K562 (cell line): Measurements from ENCODE around the gene FHIT. TPM values are rescaled to one million over a fixed set of nuclear protein-coding genes. Genes with fewer than 3 reads are reported as not detected.

ENCODE experiments used
- ATAC-seq: fragments of 200-7000 bp; cut with Tn5 transposase; 3 replicates; pipeline ENCODE4 v1.9.1; 2020; ENCODE audit warnings: moderate library complexity
- BruUV-seq: library from RNA; stranded (reverse); fragments of 400-500 nt; replicated peaks from 2 replicates; lab custom pipeline; 2021; lab: Mats Ljungman, UMichigan
- CTCF ChIA-PET: fragments of 300-600 bp; formaldehyde crosslinking; extraction: SDS; loops from one replicate; lab custom pipeline; 2021; ENCODE audit warnings: low intra/inter-chr PET ratio; lab: Yijun Ruan, JAX
- POLR2A ChIA-PET: fragments of 300-600, 350-650 bp; sonication (Branson Sonifier 250); formaldehyde crosslinking; extraction: SDS; loops from one replicate; lab custom pipeline; 2021; ENCODE audit warnings: antibody characterized with exemption, inconsistent platforms; lab: Yijun Ruan, JAX
- DNase-seq, 4 experiments: peaks; one replicate each; pipeline versions ENCODE4 v3.0.0 to v3.0.0-alpha.2; 2011 to 2018; ENCODE audit warnings: low spot score in 3 of 4, mixed read lengths in 3 of 4; ENCODE audit errors: extremely low read depth in 1 of 4
- FAIRE-seq: peaks from 2 replicates; lab custom pipeline; 2011; peaks lifted over from hg19 to GRCh38; lab: Jason Lieb, UNC
- H2AFZ ChIP-seq: 2 replicates; pipeline ENCODE4 v1.6.0; 2011; ENCODE audit warnings: low read depth, low read length, control low read depth, inconsistent platforms
- H3K27ac ChIP-seq: fragments of 200-600 bp; 3 replicates; pipeline ENCODE4 v1.8.0; 2011; ENCODE audit warnings: low read depth, mild to moderate bottlenecking, control low read depth, inconsistent platforms, low read length, moderate library complexity, mixed read lengths; ENCODE audit errors: extremely low read depth
- H3K27me3 ChIP-seq, 2 experiments: fragments of 300-600 bp in 1 of 2; 2 replicates in 1 of 2; 3 replicates in 1 of 2; pipeline versions ENCODE4 v1.6.0 to v1.8.0; 2011; ENCODE audit warnings: inconsistent platforms in 2 of 2, low read length in 2 of 2, mild to moderate bottlenecking in 1 of 2, mixed read lengths in 1 of 2, moderate library complexity in 1 of 2; ENCODE audit not compliant: control insufficient read depth in 2 of 2, insufficient read depth in 2 of 2
- H3K36me3 ChIP-seq: fragments of 300-600 bp; 3 replicates; pipeline ENCODE4 v1.8.0; 2011; ENCODE audit warnings: mild to moderate bottlenecking, low read length, inconsistent platforms; ENCODE audit not compliant: control insufficient read depth, insufficient read depth
- H3K4me1 ChIP-seq, 2 experiments: fragments of 200-600 bp in 1 of 2; replicated peaks in 1 of 2; 2 replicates in 1 of 2; 3 replicates in 1 of 2; pipeline versions ENCODE4 v1.5.1 to v1.8.0; 2011; ENCODE audit warnings: inconsistent platforms in 2 of 2, low read length in 2 of 2, mild to moderate bottlenecking in 1 of 2, mixed read lengths in 1 of 2, moderate library complexity in 1 of 2; ENCODE audit not compliant: control insufficient read depth in 2 of 2, insufficient read depth in 2 of 2
- H3K4me2 ChIP-seq: 2 replicates; pipeline ENCODE4 v1.6.1; 2011; ENCODE audit warnings: low read length, control low read depth, inconsistent platforms, mixed read lengths; ENCODE audit not compliant: insufficient read depth
- H3K4me3 ChIP-seq: fragments of 200-600 bp; sonication (generic), shearing (Covaris generic); 2 replicates; pipeline ENCODE4 v1.5.1; 2016; ENCODE audit warnings: control low read depth, inconsistent platforms
- H3K79me2 ChIP-seq: fragments of 200-600 bp; 3 replicates; pipeline ENCODE4 v1.8.0; 2011; ENCODE audit warnings: low read length, inconsistent platforms; ENCODE audit not compliant: control insufficient read depth, insufficient read depth
- H3K9ac ChIP-seq, 2 experiments: 2 replicates each; pipeline versions ENCODE4 v1.6.0 to v1.6.1; 2011; ENCODE audit warnings: low read depth in 2 of 2, low read length in 2 of 2, control low read depth in 1 of 2, inconsistent platforms in 1 of 2, mild to moderate bottlenecking in 1 of 2, mixed read lengths in 1 of 2; ENCODE audit not compliant: insufficient read depth in 1 of 2
- H3K9me1 ChIP-seq: one replicate; pipeline ENCODE4 v1.6.0; 2011; ENCODE audit warnings: inconsistent platforms, mild to moderate bottlenecking, low read length, moderate library complexity; ENCODE audit not compliant: control insufficient read depth, insufficient read depth
- H3K9me3 ChIP-seq: replicated peaks from 2 replicates; pipeline ENCODE4 v1.5.1; 2011; ENCODE audit warnings: low read depth, low read length, inconsistent platforms; ENCODE audit not compliant: control insufficient read depth, insufficient read depth
- H4K20me1 ChIP-seq: replicated peaks from 2 replicates; pipeline ENCODE4 v1.6.1; 2011; ENCODE audit warnings: low read length, inconsistent platforms, mixed read lengths; ENCODE audit not compliant: control insufficient read depth, insufficient read depth
- ARID1B ChIP-seq: fragments of 450-650 bp; IDR thresholded peaks from 2 replicates; pipeline ENCODE4 v1.6.1; 2016; ENCODE audit warnings: antibody characterized with exemption, mild to moderate bottlenecking, inconsistent platforms
- DPF2 ChIP-seq: fragments of 450-650 bp; IDR thresholded peaks from 2 replicates; pipeline ENCODE4 v1.6.1; 2016
- EP400 ChIP-seq: fragments of 450-650 bp; IDR thresholded peaks from 2 replicates; pipeline ENCODE4 v1.6.1; 2017; ENCODE audit warnings: antibody characterized with exemption, mild to moderate bottlenecking, moderate library complexity
- HNRNPH1 ChIP-seq: fragments of 200-400 bp; formaldehyde crosslinking; optimal IDR thresholded peaks from 2 replicates; pipeline ENCODE3; 2017; ENCODE audit warnings: low read depth, mild to moderate bottlenecking, low read length, moderate library complexity
- JUN ChIP-seq, 2 experiments: sonication (generic) in 1 of 2; formaldehyde crosslinking in 1 of 2; IDR thresholded peaks; 2 replicates each; pipeline versions ENCODE4 v1.6.1 to v1.8.0; 2012 to 2022; ENCODE audit warnings: borderline replicate concordance in 2 of 2, mild to moderate bottlenecking in 2 of 2, improper control_type of control experiment in 1 of 2, low read depth in 1 of 2, low read length in 1 of 2, missing genetic modification reagents in 1 of 2
- SIX5 ChIP-seq, 2 experiments: IDR thresholded peaks; 2 replicates each; pipeline ENCODE4 v1.6.1; 2011; ENCODE audit warnings: low read length in 2 of 2, borderline replicate concordance in 1 of 2, low read depth in 1 of 2, mild to moderate bottlenecking in 1 of 2, moderate library complexity in 1 of 2; ENCODE audit not compliant: insufficient read depth in 1 of 2
- SREBF2 ChIP-seq: sonication (generic); formaldehyde crosslinking; IDR thresholded peaks from 2 replicates; pipeline ENCODE4 v1.4.0; 2020; ENCODE audit warnings: mild to moderate bottlenecking, missing genetic modification reagents
- YY1 ChIP-seq, 3 experiments: IDR thresholded peaks; 2 replicates each; pipeline ENCODE4 v1.6.1; 2011; ENCODE audit warnings: low read length in 2 of 3, mild to moderate bottlenecking in 2 of 3, moderate library complexity in 2 of 3, borderline replicate concordance in 1 of 3, control low read depth in 1 of 3, low read depth in 1 of 3; ENCODE audit not compliant: insufficient read depth in 3 of 3, insufficient replicate concordance in 2 of 3, control insufficient read depth in 1 of 3, insufficient read length in 1 of 3; ENCODE audit errors: extremely low read depth in 1 of 3
- ZBTB11 ChIP-seq, 3 experiments: fragments of 200-800 bp in 1 of 3; fragments of 250-450 bp in 1 of 3; fragments of 450-650 bp in 1 of 3; sonication (Bioruptor Pico) in 1 of 3; sonication (Bioruptor generic) in 1 of 3; formaldehyde crosslinking in 1 of 3; IDR thresholded peaks; 2 replicates each; pipeline versions ENCODE4 v1.6.1 to v1.8.0; 2016 to 2022; ENCODE audit warnings: mild to moderate bottlenecking in 2 of 3, missing genetic modification characterization in 2 of 3, missing compliant biosample characterization in 1 of 3, moderate library complexity in 1 of 3
- ZBTB2 ChIP-seq: fragments of 450-650 bp; IDR thresholded peaks from 2 replicates; pipeline ENCODE4 v1.6.1; 2016; ENCODE audit warnings: antibody characterized with exemption
- ZNF197 ChIP-seq: fragments of 200-800 bp; sonication (Bioruptor generic); IDR thresholded peaks from 2 replicates; pipeline ENCODE4 v1.6.1; 2016; ENCODE audit warnings: low read depth, missing genetic modification characterization, missing compliant biosample characterization
- WGBS: fragments of 100-300 bp; shearing (Covaris generic); methylation state at CpG from one replicate; pipeline ENCODE4 v1.1.6; 2016; ENCODE audit warnings: low coverage, mixed read lengths; ENCODE audit not compliant: insufficient coverage; ENCODE audit errors: missing lambda C conversion rate; 5-methylcytosine and 5-hydroxymethylcytosine counted together
- in situ Hi-C: fragments of 300-500 bp; cut with MboI; formaldehyde crosslinking; loops from 4 replicates; pipeline ENCODE4 v1.15.0; 2018; ENCODE audit warnings: inconsistent platforms, mixed read lengths
- intact Hi-C: fragments of 100-400 bp; cut with micrococcal nuclease; formaldehyde crosslinking; loops from 2 replicates; pipeline ENCODE4 v1.14.2; 2022
- polyA plus RNA-seq, 8 experiments: library from polyadenylated mRNA; depleted of rRNA in 4 of 8; stranded (reverse) in 5 of 8; unstranded in 3 of 8; fragments of >200 nt; fragmentation: Nextera tagmentation in 2 of 8; fragmentation: Illumina TruSeq in 1 of 8; extraction: Ambion mirVana in 2 of 8; extraction: Trizol in 1 of 8; gene quantifications; 2 replicates each; pipeline versions ENCODE4 v1.2.1 to v1.2.3, GENCODE V29; 2011 to 2014; ENCODE audit warnings: inconsistent platforms in 1 of 8, missing spikeins in 1 of 8
- total RNA-seq, 7 experiments: library from RNA; depleted of rRNA in 6 of 7; stranded (reverse); fragments of >200 nt in 6 of 7; fragmentation: Illumina TruSeq in 2 of 7; extraction: Trizol in 2 of 7; gene quantifications; 2 replicates each; pipeline versions ENCODE4 v1.2.1 to v1.2.3, GENCODE V29; 2011 to 2021; ENCODE audit warnings: low replicate concordance in 1 of 7
- TF ChIP-seq, protein P1 (sequence below): fragments of 250-450 bp; sonication (Bioruptor Pico); IDR thresholded peaks from 2 replicates; pipeline ENCODE4 v1.8.0; 2021; ENCODE audit warnings: borderline replicate concordance, mild to moderate bottlenecking, moderate library complexity; ENCODE audit not compliant: poor library complexity, severe bottlenecking
- TF ChIP-seq, protein P2 (sequence below), 2 experiments: fragments of 200-800 bp in 1 of 2; sonication (Bioruptor generic) in 1 of 2; sonication (generic) in 1 of 2; formaldehyde crosslinking in 1 of 2; IDR thresholded peaks in 1 of 2; conservative IDR thresholded peaks in 1 of 2; 2 replicates each; pipeline versions ENCODE4 v1.5.0 to v1.6.1; 2016 to 2020; ENCODE audit warnings: missing compliant biosample characterization in 1 of 2, missing genetic modification characterization in 1 of 2, missing genetic modification reagents in 1 of 2

Gene FHIT
- total and polyA plus RNA-seq, 9 of the 15 experiments (the other 6 are each of a cell fraction or from before 2014, with no cell fraction given): 1.7 to 9.1 (median 4.3) TPM

- Histone ChIP-seq H2AFZ (no peak overlapping the region), H3K4me1 (no peaks in the 10 kb centered on the region), H4K20me1 (no peaks in the 10 kb centered on the region), H3K9me1 (no peaks in the 10 kb centered on the region), H3K27me3 (no peaks in the 10 kb centered on the region), H3K79me2 (no peaks in the 10 kb centered on the region), H3K4me2 (no peak overlapping the region), H3K9ac (no peak overlapping the region), H3K36me3 (no peaks in the 10 kb centered on the region), H3K4me3 (no peak overlapping the region), H3K9me3 (no peaks in the 10 kb centered on the region), H3K27ac (no peak overlapping the region)
- intact Hi-C loops: no loop called here
- no peak for DNase-seq
- in situ Hi-C loops: no loop called here
- ChIA-PET CTCF (no interaction called here), POLR2A (no interaction called here)
- no CpG with 5 or more reads among the region's 4 CpGs for WGBS
- no TSS peak for BruUV-seq
- no peak for ATAC-seq
- FAIRE-seq: no peak
- no peak for TF ChIP-seq ZBTB2
- TF ChIP-seq EP400: no peak
- TF ChIP-seq HNRNPH1: no peak
- TF ChIP-seq YY1 (IDR thresholded peaks at IDR 0.05; ENCODE audit: borderline replicate concordance in 1 of 3, control insufficient read depth in 1 of 3, extremely low read depth in 1 of 3, insufficient read depth in 3 of 3, insufficient read length in 1 of 3, insufficient replicate concordance in 2 of 3, low read depth in 1 of 3, low read length in 2 of 3): no peak
- TF ChIP-seq SREBF2 (CRISPR knock-in tag): no peak
- TF ChIP-seq ZNF197 (CRISPR knock-in tag): no peak
- TF ChIP-seq, protein P1, sequence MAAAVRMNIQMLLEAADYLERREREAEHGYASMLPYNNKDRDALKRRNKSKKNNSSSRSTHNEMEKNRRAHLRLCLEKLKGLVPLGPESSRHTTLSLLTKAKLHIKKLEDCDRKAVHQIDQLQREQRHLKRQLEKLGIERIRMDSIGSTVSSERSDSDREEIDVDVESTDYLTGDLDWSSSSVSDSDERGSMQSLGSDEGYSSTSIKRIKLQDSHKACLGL: no peak
- TF ChIP-seq SIX5 (IDR thresholded peaks at IDR 0.05; ENCODE audit: borderline replicate concordance in 1 of 2, insufficient read depth in 1 of 2, low read depth in 1 of 2, low read length in 2 of 2): no peak
- no peak for TF ChIP-seq ARID1B
- TF ChIP-seq, protein P2, sequence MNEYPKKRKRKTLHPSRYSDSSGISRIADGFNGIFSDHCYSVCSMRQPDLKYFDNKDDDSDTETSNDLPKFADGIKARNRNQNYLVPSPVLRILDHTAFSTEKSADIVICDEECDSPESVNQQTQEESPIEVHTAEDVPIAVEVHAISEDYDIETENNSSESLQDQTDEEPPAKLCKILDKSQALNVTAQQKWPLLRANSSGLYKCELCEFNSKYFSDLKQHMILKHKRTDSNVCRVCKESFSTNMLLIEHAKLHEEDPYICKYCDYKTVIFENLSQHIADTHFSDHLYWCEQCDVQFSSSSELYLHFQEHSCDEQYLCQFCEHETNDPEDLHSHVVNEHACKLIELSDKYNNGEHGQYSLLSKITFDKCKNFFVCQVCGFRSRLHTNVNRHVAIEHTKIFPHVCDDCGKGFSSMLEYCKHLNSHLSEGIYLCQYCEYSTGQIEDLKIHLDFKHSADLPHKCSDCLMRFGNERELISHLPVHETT (CRISPR knock-in tag; conservative IDR thresholded peaks at IDR 0.05 in 1 of 2, IDR thresholded peaks at IDR 0.05 in 1 of 2): no peak
- TF ChIP-seq ZBTB11 (CRISPR knock-in tag; IDR thresholded peaks at IDR 0.05): no peak
- TF ChIP-seq JUN (IDR thresholded peaks at IDR 0.05; ENCODE audit: borderline replicate concordance, low read depth, low read length): no peak
- TF ChIP-seq JUN (CRISPR knock-in tag; IDR thresholded peaks at IDR 0.05; ENCODE audit: borderline replicate concordance): no peak
- no peak for TF ChIP-seq DPF2
Measured at GRCh38 chr3:59817511-59817910, 1433.7 kb downstream of the FHIT start.
